GM12874 (cell line): ENCODE results near the gene SYNGR2.

Source experiments
- TF ChIP-seq, protein P1 (sequence below): IDR thresholded peaks from 2 replicates; pipeline ENCODE4 v1.5.1; 2011; ENCODE audit warnings: low read depth, mild to moderate bottlenecking, control low read depth, low read length, moderate library complexity; ENCODE audit not compliant: insufficient read depth

SYNGR2 gene

DNA sequence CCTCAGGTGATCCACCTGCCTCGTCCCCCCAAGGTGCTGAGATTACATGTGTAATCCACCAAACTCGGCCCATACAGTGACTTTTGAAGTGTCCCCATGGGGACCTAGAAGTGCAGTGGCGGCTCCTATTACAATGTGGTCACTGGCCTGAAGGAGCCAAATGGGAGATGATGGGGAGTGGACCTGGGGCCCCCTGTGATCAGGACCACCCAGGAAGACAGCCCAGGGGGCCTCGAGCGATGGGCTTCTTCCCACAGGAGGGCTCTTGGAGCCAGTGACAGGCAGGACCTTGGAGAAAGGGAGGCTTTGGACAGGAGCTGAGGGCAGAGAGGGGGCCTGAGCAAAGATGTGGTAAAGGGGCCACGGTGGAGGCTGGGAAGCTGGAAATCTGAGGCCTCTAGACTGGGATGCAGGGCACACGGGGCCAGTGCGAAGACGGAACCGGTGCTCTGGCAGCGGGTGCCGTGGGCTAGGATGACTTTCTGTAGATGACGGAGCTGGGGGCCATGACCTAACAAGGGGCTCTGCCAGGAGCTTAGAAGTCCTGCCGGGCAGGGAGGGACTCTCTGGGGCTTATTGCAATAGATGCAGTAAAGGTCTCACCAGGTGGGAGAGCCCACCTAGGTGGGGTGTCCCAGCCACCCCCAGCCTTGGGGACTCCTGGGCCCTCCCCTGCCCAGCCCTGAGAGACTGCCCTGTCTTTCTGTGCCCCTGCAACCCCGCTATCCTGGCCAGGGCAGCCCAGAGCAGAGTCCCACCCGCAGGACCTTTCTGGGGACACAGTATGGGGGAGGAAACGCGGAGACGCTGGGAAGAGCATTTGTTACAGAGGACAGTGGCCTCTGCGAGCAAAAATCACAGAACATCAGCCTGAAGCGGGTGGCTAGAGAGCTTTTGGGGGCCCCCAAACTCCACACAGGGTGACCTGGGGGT is 24.9 kb upstream of the SYNGR2 start:
- TF ChIP-seq, protein P1, sequence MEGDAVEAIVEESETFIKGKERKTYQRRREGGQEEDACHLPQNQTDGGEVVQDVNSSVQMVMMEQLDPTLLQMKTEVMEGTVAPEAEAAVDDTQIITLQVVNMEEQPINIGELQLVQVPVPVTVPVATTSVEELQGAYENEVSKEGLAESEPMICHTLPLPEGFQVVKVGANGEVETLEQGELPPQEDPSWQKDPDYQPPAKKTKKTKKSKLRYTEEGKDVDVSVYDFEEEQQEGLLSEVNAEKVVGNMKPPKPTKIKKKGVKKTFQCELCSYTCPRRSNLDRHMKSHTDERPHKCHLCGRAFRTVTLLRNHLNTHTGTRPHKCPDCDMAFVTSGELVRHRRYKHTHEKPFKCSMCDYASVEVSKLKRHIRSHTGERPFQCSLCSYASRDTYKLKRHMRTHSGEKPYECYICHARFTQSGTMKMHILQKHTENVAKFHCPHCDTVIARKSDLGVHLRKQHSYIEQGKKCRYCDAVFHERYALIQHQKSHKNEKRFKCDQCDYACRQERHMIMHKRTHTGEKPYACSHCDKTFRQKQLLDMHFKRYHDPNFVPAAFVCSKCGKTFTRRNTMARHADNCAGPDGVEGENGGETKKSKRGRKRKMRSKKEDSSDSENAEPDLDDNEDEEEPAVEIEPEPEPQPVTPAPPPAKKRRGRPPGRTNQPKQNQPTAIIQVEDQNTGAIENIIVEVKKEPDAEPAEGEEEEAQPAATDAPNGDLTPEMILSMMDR, result no peak

DNA sequence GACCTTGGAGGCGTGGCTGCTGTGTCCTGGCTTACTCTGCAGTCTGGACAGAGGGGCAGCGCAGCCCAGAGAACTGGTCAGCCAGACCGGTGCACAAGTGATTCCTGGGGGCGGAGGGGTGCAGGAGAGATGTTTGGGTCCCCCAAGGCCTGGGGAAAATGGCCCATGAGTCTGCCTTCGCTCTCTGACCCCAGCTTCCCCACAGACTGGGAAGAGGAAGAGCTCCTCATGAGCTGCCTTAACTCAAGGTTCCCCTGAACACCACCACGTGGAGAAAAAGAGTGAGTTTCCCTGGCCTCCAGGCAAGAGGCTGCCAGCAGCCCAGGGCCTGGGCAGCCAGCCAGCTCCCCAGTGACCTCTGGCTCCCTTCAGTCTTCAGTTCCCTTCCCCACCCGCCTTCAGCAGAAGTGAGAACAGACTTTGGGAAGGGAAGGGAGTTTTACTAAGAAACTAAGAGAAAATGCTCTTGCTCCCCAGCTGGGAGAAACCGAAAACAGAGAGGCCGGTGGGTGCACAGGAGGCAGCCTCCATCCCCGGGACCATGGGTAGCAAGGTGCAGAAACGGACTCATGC is 24.1 kb upstream of the SYNGR2 start:
- TF ChIP-seq, protein P1, result no peak

DNA sequence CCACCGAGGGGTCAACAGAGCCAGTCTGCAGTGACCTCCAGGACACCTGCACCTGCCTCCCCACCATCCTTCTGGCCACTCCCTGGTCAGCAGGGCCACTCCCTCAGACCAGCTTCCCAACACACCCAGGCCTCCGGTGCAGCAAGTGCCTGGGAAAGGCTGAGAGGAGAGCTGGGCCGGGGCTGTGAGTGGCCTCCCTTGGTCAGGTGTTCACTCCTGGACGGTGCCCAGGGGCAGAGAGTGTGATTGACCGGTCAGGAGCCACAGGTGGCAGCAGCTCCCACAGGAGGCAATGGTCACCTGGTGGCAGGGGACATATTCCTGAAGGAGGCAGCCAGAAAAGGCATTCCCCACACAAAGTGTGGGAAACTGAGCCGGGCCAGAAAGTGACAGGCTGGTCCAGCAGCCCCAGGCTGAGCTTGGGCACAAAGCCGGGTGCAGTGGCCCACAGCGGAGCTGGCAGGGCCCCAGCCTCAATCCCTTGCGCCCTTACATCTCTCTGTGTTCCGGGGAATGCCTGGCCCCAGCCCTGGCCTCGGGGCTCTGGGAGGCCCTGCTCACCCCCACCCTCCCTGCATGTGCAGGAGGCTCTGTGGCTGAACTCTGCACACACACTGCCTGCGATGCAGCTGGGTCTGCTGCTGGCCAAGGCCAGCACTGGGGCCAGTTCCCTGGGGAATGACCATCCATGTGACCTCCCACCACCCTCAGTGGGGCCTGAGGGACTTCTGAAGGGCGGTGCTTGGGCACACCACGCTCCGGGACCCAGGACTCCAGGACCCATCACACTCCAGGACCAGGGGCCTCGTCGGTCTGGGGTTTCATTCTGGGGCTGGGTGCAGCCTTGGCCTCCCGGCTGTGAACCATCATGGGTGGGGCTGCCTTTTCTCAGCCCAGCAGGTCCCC is 23.4 kb upstream of the SYNGR2 start:
- TF ChIP-seq, protein P1, result no peak

DNA sequence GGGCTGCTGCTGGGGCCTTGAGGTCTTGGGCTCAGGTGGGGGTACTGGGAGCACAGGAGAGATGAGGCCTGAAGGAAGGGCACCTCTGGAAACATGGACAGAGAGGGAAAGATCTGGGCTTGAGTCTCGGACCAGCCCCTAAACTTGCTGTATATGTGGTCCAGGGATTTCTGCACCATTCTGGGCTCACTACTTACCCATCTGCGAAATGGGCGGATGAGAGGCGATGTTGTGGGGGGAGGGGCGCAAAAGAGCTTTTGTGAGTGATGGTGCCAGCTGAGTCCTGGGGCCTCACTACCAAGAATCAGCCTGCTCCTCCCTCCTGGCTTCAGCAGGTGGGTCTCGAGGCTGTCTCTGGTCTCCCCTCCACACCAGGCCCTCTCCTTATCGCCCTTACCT is 21.9 kb upstream of the SYNGR2 start:
- TF ChIP-seq, protein P1, result no peak

DNA sequence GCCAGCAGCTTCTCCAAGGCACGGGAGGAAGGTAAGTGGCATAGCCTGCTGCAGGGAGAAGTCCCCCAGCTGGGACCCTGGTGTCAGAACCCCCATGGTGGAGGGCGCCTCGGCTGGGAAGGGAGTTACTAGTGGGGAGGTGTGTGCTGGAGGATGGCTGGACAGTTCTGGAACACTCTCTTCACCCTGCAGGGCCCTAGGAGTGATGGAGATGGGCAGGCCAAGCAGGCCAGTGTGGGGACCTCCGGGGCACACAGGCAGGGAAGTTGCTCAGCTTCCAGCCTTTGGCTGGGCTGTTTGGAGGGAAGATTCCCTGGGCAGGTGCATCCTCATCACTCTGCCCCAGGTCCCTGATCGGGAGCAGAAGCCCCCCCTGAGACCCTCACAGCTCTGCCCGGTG is 21.5 kb upstream of the SYNGR2 start:
- TF ChIP-seq, protein P1, result no peak

DNA sequence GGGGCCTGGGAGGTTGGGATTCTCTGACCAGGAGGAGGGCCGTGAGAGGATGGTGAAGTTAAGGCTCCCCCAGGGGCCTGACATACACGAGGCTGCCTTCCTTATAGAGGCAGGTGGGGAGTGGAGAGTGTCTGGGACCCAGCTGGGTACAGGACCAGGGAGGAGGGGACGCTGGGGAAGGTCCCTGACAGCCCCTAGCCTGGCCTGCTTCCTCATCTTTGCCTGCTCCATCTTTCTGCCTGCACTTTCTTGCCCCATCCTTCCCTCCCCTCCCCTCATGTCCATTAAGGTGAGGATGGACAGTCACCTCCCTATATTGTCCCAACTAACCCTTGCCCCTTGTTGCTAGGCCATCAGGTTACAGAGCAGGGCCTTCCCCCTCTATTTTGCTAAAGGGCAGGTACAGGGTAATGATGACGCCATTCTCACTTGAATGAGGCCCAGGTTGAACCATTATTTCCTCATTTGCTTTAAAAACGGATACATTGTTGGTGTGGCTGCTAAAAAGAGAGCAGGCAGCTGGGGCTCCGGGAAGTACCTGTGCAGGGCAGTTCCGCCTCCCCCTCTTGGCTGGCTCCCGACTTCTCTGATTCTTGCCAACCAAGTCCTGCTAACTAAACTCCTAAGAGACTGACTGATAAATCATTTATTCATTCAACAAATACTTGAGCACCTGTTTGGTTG is 20.9 kb upstream of the SYNGR2 start:
- TF ChIP-seq, protein P1, result no peak
